Esophagus (tissue), 2 donors: Measurements from ENCODE around the gene CD177. TPM values are rescaled to one million over a fixed set of nuclear protein-coding genes. Genes with fewer than 3 reads are reported as not detected.
"Not testable (repeated sequence)": the region's sequence is repeated elsewhere in the genome, so short reads cannot be mapped to it uniquely, and the experiment has no call there.

Experiments
- H3K27ac ChIP-seq, 2 donors: one replicate each; pipeline ENCODE4 v1.5.1; 2013; ENCODE audit warnings: low read depth in 2 of 2, mild to moderate bottlenecking in 2 of 2, inconsistent platforms in 1 of 2, low read length in 1 of 2, moderate library complexity in 1 of 2
- H3K27me3 ChIP-seq, 2 donors: one replicate each; pipeline ENCODE4 v1.6.1; 2013; ENCODE audit warnings: low read length in 2 of 2, control low read depth in 1 of 2, mild to moderate bottlenecking in 1 of 2; ENCODE audit not compliant: insufficient read depth in 2 of 2, control insufficient read depth in 1 of 2
- H3K36me3 ChIP-seq, 2 donors: one replicate each; pipeline ENCODE4 v1.6.1; 2013; ENCODE audit warnings: low read length in 1 of 2; ENCODE audit not compliant: control insufficient read depth in 2 of 2, insufficient read depth in 2 of 2
- H3K4me1 ChIP-seq, 2 donors: one replicate each; pipeline ENCODE4 v1.6.1; 2013; ENCODE audit warnings: low read length in 1 of 2; ENCODE audit not compliant: control insufficient read depth in 2 of 2, insufficient read depth in 2 of 2
- H3K4me3 ChIP-seq, 2 donors: one replicate each; pipeline ENCODE4 v1.5.1; 2013; ENCODE audit warnings: low read length in 2 of 2, mild to moderate bottlenecking in 2 of 2, low read depth in 1 of 2, moderate library complexity in 1 of 2
- H3K9me3 ChIP-seq, 2 donors: one replicate each; pipeline ENCODE4 v1.6.1; 2013; ENCODE audit warnings: mild to moderate bottlenecking in 2 of 2, low read depth in 1 of 2, low read length in 1 of 2, moderate library complexity in 1 of 2; ENCODE audit not compliant: control insufficient read depth in 2 of 2, insufficient read depth in 1 of 2
- WGBS, 2 donors: extraction: QIAGEN DNeasy Blood & Tissue Kit; methylation state at CpG; one replicate each; pipeline ENCODE4 v1.1.7; 2013; 5-methylcytosine and 5-hydroxymethylcytosine counted together
- polyA plus RNA-seq, 2 donors: library from polyadenylated mRNA; stranded (reverse); fragments of 200-250 nt; gene quantifications; one replicate each; pipeline ENCODE4 v1.2.3, GENCODE V29; 2013
- donor health status: healthy with polysubstance abuse.
- donor health status: Bipolar disorder and iron deficiency.

CD177 gene
- polyA plus RNA-seq, 2 donors: 0.06 to 0.53 TPM

DNA sequence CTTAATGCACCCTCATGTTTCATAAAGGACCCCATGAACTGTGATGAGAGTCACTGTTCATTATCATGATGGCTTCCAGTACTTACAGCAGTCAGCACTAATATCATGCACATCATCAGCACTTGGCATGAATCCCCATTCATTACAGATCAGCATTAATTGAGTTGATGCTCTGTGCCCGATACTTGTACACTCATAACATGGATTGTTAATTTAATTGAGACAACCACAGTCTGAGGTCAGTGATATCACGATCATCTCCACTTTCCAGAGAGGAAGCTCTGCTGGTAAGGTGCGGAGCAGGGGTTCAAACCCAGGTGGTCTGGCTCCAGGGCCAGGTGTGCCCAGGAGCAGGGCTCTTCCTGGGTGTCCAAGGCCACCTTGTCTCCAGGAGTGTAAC lies 40.0 kb downstream of the CD177 start:
- not testable (repeated sequence) for H3K4me3 ChIP-seq, H3K27ac ChIP-seq, H3K27me3 ChIP-seq, H3K36me3 ChIP-seq, H3K4me1 ChIP-seq, H3K9me3 ChIP-seq
- WGBS, 2 donors: 62 to 72% methylated on average over 3 of the region's 3 CpGs

DNA sequence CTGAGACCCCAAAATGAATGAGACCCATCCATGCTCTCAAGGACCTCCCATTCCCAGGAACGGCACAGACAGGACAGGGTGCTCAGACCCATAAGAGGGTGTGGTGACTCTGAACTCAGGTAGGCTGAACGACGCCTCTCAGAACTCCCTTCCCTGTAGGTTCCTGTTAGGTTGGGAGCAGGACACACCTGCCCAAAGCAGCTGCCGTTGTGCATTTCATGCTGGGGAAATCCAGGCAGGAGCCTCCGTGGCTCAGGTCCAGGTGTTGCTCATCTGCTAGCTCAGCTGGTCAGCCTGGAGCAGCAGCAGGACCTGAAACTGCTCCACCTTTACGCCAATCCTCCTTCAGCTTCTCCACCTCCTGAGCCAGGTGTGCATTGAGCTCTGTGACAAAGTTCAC lies 42.1 kb downstream of the CD177 start:
- Histone ChIP-seq H3K27me3 (no peaks in the 10 kb centered on the region), H3K27ac (peak overlapping the region; percentile 55 to 83), H3K9me3 (no peaks in the 10 kb centered on the region), H3K36me3 (no peaks in the 10 kb centered on the region), H3K4me3 (no peak overlapping the region), H3K4me1 (no peaks in the 10 kb centered on the region)
- WGBS, 2 donors: 50 to 55% methylated on average over 6 of the region's 6 CpGs

DNA sequence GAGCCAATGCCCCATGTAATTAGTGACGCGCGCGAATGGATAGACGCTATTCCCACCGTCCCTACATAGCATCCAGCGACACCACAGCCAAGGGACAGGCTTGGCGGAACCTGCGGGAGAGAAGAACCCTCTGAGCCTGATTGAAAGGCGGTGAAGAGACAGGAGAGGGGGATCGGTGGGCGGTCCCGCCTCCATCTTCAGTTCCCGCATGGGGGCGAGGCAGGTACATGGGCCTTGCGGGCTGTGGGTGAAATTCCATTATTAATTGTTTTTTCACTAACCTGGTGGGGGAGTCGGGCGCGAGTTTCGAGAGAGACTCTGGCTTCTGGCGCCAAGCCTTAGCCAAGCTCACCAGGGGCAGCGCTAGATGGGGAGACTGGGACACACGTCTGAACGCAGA lies 52.8 kb downstream of the CD177 start:
- WGBS, 2 donors: 69 to 79% methylated on average over 24 of the region's 24 CpGs
- H3K36me3 ChIP-seq: no peaks in the 10 kb centered on the region
- no peaks in the 10 kb centered on the region for H3K27me3 ChIP-seq
- no peak overlapping the region for H3K27ac ChIP-seq
- peaks cover 0 to 3% of the 10 kb centered on the region in 2 donors for H3K9me3 ChIP-seq
- H3K4me3 ChIP-seq: no peak overlapping the region
- H3K4me1 ChIP-seq: no peaks in the 10 kb centered on the region

DNA sequence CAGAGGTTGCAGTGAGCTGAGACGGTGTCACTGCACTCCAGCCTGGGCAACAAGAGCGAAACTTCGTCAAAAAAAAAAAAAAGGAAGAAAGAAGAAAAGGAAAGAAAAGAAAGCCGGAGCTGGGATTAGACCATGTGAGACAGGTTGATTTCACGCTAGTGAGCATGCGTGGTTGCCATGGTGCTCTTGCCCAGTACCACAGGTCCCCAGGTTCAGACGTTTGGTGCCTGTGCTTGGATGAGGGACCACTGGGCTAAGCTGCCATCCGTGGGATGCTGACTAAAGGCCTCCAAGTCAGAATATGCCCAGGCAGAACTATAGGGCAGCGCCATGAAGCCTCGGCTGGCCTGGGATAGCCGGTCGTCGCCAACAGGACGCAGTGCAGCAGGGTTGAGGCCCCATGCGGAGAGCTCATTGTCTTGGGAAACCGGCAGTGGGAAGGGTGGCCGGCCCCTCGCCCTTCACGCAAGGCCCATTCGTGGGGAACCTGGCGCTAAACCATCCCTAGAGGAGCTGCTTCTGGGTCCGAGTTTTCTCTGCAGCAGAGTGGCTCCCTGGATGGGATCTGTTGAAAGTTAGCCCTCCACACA lies 54.0 kb downstream of the CD177 start:
- no peaks in the 10 kb centered on the region for H3K4me1 ChIP-seq

DNA sequence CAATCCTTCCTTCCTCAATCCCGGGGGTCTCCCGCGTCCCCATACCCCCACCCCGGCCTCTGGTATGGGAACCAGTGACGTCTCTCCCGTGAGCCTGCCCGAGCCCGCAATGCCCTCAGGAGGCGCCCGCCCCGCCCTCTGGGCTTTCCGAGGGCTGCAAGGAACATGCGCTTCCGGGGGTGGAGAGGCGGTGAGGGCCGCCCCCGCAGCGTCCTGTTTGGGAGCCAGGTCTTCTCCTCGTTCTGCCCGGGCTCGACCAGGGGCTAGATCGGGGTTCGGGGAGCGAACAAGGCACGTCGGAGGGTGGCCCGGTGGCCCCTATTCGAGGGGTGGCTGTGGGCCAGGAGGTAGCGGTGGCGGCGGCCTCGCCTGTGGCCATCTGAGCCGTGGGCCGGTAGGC lies 54.6 kb downstream of the CD177 start:
- H3K27ac ChIP-seq: no peak overlapping the region
- no peaks in the 10 kb centered on the region for H3K36me3 ChIP-seq
- no peaks in the 10 kb centered on the region for H3K4me1 ChIP-seq
- H3K4me3 ChIP-seq: no peak overlapping the region
- 83 to 87% methylated on average over 34 of the region's 34 CpGs for WGBS, 2 donors
- H3K9me3 ChIP-seq: peaks cover 0 to 3% of the 10 kb centered on the region in 2 donors
- H3K27me3 ChIP-seq: no peaks in the 10 kb centered on the region

More for the DNA sequence above, 54.0 kb downstream of the CD177 start:
- Histone ChIP-seq H3K36me3 (no peaks in the 10 kb centered on the region), H3K9me3 (peaks cover 0 to 3% of the 10 kb centered on the region in 2 donors), H3K27ac (no peak overlapping the region), H3K4me3 (no peak overlapping the region), H3K27me3 (no peaks in the 10 kb centered on the region)
- 85 to 89% methylated on average over 22 of the region's 22 CpGs for WGBS, 2 donors

DNA sequence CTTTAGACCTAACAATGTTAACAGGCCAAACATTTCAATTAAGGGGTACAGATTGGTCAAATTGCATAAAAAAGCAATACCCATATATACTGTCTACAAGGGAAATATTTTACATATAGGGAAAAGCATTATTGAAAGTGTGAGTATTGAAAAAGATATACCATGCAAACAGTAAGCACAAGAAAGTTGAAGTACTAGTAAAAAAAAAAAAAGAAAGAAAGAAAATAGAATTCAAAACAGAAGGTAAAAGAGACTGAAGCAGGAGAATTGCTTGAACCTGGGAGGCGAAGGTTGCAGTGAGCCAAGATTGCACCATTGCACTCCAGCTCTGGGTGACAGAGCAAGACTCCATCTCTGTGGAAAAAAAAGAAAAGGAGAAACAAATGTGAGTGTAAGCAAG lies 55.9 kb downstream of the CD177 start:
- no peak overlapping the region for H3K4me3 ChIP-seq
- H3K27ac ChIP-seq: no peak overlapping the region
- no peaks in the 10 kb centered on the region for H3K27me3 ChIP-seq
- H3K4me1 ChIP-seq: no peaks in the 10 kb centered on the region
- H3K9me3 ChIP-seq: peaks cover 0 to 3% of the 10 kb centered on the region in 2 donors
- no peaks in the 10 kb centered on the region for H3K36me3 ChIP-seq
- WGBS, 2 donors: 96 to 97% methylated on average over 1 of the region's 1 CpG

DNA sequence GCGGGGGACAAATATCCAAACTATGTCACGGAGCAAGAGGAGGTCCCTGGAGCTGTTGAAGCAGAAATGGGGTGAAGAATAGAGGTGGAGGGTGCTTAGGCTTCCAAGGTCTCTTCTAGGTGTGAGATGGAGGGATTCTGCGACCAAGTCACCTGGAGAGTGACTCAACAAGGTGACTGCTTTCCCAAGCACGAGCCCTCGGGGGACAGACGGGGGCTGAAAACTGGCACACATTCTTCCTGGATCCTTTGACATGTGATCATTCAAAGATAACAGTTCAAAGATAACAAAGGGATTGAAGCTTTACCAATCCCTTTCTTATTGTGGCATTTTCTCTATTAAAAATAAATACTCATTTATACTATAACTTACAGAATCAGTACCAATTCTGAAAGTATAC lies 59.0 kb downstream of the CD177 start:
- Histone ChIP-seq H3K4me3 (no peak overlapping the region), H3K36me3 (no peaks in the 10 kb centered on the region), H3K9me3 (peaks cover 0 to 3% of the 10 kb centered on the region in 2 donors), H3K4me1 (no peaks in the 10 kb centered on the region), H3K27me3 (no peaks in the 10 kb centered on the region), H3K27ac (no peak overlapping the region)
- WGBS, 2 donors: 70 to 77% methylated on average over 6 of the region's 6 CpGs

Other genes starting within 250 kb of the CD177 start
- not detected for gene PSG5, start 167.2 kb upstream of the CD177 start, polyA plus RNA-seq
- 1 to 10 TPM in 1 of 2 donors, under 1 TPM in 1; 0.08 to 1.6 TPM for gene PSG4, start 148.0 kb upstream of the CD177 start, polyA plus RNA-seq
- under 1 TPM in 1 of 2 donors, not detected in 1; 0.04 TPM for gene PSG9, start 84.2 kb upstream of the CD177 start, polyA plus RNA-seq
- gene TEX101, start 61.2 kb downstream of the CD177 start, polyA plus RNA-seq: 1 to 10 TPM in 1 of 2 donors, under 1 TPM in 1; 0.96 to 2.4 TPM
- gene LYPD3, start 111.9 kb downstream of the CD177 start, polyA plus RNA-seq: 100 to 1,000 TPM; 208 to 770 TPM
- gene PHLDB3, start 151.1 kb downstream of the CD177 start, polyA plus RNA-seq: 10 to 100 TPM; 58.1 to 70.1 TPM
- 10 to 100 TPM; 50.5 to 78.9 TPM for gene ETHE1, start 173.5 kb downstream of the CD177 start, polyA plus RNA-seq
- gene ZNF575, start 179.5 kb downstream of the CD177 start, polyA plus RNA-seq: 1 to 10 TPM in 1 of 2 donors, under 1 TPM in 1; 0.59 to 1.0 TPM
- gene XRCC1, start 221.8 kb downstream of the CD177 start, polyA plus RNA-seq: 10 to 100 TPM; 13.7 to 14.4 TPM
- 10 to 100 TPM; 13.5 to 17.6 TPM for gene PINLYP, start 222.1 kb downstream of the CD177 start, polyA plus RNA-seq
- 1 to 10 TPM; 3.1 to 4.1 TPM for gene IRGQ, start 242.4 kb downstream of the CD177 start, polyA plus RNA-seq
- gene ZNF576, start 242.9 kb downstream of the CD177 start, polyA plus RNA-seq: 10 to 100 TPM in 1 of 2 donors, 1 to 10 TPM in 1; 6.8 to 13.0 TPM